Brain pericyte (primary cell): ENCODE results near the gene RBM25.

Source experiments
- DNase-seq: peaks from one replicate; pipeline ENCODE4 v3.0.0-alpha.2; 2012; ENCODE audit warnings: low read depth, low spot score

RBM25 gene

DNA sequence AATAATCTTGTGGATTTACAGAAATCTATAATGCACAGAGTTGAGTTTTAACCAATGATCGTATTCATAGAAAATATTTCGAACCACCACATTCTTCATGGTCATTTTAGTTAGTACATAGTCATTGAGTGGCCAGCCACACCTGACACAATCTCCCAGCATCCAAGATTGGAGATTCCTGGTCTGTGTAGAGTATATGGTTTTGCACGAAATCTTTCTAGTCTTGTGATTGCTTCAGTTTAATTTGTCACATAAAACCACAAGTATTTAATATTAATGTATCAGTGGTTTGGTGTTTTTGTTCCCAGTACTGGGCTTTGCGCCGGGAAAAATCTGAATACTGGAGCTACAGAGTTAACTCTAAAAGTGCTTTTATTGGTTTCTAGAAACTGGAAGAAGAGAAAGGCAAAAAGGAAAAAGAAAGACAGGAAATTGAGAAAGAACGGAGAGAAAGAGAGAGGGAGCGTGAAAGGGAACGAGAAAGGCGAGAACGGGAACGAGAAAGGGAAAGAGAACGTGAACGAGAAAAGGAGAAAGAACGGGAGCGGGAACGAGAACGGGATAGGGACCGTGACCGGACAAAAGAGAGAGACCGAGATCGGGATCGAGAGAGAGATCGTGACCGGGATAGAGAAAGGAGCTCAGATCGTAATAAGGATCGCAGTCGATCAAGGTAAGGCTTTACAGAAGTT is 44.6 kb downstream of the RBM25 start:
- no peak for DNase-seq

DNA sequence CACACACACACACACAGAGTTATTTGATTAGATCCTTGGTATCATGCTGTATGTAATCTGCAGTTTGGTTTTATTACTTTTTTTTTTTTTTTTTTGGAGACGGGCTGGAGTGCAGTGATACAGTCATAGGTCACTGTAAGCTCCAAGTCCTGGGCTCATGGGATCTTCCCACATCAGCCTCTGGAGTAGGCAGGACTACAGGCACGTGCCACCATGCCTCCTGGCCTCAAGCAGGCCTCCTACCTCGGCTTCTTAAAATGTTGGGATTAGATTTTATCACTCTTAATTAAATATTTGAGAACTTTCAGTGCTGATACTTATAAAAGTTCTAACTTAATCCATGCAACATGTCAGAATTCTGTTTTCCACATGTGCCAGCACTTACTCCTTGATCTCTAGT is 46.7 kb downstream of the RBM25 start:
- no peak for DNase-seq

DNA sequence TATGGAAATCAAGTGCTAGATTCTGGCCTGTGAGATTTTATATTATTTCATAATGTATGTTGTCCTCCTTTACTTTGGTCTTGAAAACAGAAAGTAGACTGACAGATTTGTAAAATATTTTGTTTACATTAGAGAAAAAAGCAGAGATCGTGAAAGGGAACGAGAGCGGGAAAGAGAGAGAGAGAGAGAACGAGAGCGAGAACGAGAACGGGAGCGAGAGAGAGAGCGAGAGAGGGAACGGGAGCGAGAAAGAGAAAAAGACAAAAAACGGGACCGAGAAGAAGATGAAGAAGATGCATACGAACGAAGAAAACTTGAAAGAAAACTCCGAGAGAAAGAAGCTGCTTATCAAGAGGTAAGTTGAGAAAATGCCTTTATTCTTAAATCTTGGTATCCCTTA is 47.4 kb downstream of the RBM25 start:
- no peak for DNase-seq

DNA sequence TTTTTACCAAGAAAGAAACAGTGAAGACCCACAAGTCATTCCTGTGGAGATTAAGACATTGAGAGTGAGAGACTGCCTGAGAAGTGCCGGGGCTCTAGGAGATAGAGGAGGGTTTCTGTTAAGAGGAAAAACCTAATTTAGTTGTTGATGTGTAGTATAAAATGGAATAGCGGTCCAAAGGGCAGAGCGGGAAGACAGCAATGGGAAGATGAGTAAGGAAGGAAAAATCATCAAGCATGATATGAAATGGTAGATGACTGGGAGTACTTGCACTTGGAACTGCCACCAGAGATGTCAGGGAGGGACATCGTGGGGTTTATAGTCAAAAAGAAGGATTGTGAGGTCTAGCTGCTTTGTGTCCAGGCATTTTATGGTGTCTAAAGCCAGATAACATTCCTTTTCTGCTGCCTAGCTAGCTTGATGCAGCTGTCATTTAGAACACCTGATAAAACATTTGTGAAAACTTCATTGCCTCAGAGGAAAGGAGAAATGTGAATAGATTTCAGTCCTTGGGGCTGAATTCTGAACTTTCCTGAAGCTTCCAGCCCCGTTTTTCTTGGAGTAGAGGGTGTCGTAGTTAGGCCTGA is 57.8 kb downstream of the RBM25 start:
- no peak for DNase-seq

DNA sequence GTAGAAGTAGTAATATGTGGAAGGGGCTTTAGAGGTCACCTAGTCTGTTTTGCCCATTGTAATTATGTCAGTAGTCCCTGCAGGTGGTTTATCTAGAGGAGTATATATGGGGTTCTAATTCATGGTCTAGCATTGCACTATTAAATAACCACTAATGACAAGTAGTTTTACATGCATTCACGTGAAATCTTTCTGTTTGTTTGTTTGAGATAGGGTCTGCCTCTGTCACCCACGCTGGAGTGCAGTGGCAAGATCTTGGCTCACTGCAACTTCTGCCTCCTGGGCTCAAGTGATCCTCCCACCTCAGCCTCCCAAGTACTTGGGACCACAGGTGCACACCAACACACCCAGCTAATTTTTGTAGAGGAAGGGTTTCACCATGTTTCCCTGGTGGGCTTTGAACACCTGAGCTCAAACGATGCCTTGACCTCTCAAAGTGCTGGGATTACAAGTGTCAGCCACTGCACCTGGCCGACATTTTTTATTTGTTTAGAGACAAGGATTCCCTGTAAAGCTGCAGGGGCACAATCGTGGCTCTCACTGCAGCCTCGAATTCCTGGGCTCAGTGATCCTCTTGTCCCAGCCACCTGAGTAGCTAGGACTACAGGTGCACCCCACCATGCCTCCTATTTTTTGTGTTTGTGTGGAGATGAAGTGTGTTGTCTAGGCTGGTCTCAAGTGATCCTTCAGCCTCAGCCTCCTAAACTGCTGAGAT is 66.0 kb downstream of the RBM25 start:
- DNase-seq = no peak

DNA sequence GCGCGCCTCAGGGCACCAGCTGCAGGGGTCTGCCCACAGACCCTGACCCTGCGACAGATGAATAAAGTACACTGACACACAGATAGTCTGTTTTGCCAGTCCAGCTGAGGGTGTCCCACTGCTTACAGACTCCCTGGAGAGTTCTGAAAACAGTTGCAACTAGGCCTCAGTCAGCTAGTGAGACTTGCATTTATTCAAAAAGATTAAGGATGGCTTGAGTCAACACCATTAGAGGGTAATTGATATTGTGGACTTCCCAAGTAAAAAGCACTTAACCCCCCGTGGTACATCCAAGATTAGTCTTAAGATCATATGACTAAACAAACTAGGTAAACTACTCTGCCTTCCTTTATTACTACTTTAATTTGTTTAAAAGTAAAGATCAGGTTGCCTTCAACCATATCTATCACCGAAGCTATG is 66.8 kb downstream of the RBM25 start:
- no peak for DNase-seq

DNA sequence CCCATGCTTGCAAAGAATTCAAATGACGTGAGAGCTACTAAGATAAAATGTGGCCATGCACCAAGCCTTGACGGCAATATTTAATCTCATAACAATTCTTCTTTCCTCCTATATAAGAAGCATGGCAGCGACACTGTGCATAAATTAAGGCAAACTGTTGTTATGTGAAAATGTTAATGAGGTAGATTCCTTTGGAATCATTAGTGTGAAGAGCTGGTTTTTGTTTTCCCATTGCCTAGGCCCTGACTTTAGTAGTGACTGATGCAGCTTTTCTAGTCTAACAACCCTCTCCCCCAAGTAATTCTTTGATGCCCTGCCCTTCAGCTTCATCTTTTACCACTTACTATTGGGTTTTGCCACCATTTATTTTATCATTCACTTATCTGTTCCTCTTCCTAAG is 67.4 kb downstream of the RBM25 start:
- DNase-seq = no peak

DNA sequence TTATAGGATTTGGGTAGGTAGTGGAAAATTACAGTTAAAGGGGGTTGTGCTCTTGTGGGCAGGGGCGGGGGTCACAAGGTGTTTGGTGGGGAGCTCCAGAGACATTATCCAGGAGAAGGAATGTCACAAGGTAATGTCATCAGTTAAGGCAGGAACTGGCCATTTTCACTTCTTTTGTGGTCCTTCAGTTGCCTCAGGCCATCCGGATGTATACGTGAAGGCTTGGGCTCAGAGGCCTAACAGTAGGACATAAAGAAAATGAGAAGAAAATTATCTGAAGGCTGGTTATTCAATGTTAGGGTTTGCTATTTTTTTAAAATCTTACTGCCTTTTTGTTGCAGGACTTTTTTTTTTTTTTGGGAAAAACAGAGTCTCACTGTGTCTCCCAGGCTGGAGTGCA is 75.5 kb downstream of the RBM25 start:
- DNase-seq = no peak

DNA sequence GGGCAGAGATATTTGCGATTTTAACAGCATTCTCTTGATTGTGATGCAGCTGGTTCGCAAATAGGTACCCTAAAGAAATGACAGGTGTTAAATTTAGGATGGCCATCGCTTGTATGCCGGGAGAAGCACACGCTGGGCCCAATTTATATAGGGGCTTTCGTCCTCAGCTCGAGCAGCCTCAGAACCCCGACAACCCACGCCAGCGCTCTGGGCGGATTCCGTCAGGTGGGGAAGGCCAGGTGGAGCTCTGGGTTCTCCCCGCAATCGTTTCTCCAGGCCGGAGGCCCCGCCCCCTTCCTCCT is 77.7 kb downstream of the RBM25 start:
- DNase-seq = no peak

DNA sequence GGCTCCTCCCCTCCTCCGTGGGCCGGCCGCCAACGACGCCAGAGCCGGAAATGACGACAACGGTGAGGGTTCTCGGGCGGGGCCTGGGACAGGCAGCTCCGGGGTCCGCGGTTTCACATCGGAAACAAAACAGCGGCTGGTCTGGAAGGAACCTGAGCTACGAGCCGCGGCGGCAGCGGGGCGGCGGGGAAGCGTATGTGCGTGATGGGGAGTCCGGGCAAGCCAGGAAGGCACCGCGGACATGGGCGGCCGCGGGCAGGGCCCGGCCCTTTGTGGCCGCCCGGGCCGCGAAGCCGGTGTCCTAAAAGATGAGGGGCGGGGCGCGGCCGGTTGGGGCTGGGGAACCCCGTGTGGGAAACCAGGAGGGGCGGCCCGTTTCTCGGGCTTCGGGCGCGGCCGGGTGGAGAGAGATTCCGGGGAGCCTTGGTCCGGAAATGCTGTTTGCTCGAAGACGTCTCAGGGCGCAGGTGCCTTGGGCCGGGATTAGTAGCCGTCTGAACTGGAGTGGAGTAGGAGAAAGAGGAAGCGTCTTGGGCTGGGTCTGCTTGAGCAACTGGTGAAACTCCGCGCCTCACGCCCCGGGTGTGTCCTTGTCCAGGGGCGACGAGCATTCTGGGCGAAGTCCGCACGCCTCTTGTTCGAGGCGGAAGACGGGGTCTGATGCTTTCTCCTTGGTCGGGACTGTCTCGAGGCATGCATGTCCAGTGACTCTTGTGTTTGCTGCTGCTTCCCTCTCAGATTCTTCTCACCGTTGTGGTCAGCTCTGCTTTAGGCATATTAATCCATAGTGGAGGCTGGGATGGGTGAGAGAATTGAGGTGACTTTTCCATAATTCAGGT is 78.3 kb downstream of the RBM25 start, which contains the start of gene PSEN1:
Gene PSEN1 (plus strand): TSS at position 121 of the 839 bp plus-strand sequence. CDS start 11,513 bp downstream, outside the sequence.
- DNase-seq = peak; percentile 79

DNA sequence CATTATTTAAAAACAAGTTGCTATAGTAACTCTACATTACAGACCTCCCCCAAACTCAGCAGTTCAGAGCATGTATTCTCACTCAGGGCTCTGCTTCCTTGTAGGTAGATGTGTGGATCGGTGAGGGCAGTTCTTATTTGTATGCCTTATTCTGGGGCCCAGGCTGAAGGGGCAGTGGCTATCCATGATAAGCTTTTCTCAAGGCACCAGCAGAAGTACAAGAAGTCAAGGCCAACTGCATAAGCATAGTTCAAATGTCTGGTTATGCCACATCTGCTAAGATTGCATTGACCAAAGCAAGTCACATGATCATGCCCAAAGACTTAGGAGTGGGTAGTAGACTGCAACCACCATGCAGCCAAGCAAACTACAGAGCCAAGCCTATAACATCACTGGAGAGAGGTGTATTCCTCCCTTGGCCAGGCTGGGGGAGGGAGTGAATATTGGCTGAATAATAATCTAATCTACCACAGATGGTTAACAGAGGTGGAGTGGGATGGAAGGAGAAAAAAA is 82.5 kb downstream of the RBM25 start:
- DNase-seq = no peak

DNA sequence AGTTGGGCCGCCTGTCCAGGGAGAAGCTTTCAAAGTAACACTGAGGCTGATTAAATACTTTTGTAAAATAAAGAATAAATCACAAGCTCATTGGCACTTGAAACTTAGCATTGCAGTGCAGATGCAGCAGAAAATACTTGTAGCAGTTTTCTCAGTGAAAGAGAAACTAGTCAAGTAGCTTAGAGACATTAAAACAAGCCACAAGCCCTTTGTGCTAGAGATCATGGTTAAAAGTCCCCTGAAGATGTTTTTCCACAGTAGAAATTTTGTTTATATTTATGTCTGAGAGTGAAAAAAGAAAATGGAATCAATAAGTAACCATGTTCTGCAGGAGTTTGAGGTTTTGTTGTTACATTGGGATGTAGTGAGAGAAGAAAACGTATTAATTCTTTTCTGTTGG is 83.9 kb downstream of the RBM25 start:
- DNase-seq = no peak

DNA sequence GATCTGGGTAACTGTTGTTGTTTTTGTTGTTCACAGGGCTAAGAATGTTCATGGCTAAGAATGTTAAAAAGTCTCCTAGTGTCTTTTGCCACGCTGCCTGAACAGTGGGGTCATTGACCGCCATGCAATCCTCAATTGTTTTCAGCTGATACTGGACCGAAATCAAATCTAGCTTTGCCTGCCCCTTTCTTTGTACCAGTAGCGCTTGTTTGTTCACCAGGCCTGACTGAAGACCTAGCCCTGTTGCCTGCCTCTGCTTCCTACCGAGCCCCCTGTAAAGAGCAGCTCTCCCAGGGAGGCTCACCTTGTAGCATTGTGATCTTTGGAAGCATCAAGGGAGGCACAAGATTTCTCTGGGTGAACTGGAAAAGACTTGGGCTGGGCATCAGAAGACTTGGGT is 84.7 kb downstream of the RBM25 start:
- no peak for DNase-seq

DNA sequence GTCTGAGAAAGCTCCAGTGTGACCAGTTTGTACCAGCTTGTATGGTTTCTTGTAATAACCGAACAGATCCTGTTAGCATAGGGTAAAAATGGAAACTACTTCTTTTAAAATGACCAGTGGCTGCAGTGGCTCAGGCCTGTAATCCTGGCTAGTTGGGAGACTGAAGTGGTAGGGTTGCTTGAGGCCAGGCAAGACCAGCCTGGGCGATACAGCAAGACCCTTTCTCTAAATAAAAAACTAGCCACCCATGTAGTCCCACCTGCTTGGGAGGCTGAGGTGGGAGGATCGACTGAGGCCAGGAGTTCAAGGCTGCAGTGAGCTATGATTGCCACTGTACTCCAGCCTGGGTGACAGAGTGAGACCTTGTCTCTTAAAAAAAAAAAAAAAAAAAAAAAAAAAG is 85.3 kb downstream of the RBM25 start:
- no peak for DNase-seq

DNA sequence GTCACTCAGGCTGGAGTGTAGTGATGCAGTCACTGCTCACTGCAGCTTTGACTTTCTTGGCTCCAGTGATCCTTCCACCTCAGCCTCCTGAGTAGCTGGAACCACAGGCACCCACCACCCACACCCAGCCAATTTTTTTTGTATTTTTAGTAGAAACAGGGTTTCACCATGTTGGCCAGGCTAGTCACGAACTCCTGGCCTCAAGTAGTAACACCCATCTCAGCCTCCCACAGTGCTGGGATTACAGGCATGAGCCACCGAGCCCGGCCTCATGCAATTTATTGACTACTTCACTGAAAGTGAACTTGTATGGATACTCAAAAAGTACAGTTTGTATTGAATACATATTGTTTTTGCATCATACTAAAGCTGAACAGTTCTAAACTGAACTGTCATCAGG is 87.0 kb downstream of the RBM25 start:
- no peak for DNase-seq

DNA sequence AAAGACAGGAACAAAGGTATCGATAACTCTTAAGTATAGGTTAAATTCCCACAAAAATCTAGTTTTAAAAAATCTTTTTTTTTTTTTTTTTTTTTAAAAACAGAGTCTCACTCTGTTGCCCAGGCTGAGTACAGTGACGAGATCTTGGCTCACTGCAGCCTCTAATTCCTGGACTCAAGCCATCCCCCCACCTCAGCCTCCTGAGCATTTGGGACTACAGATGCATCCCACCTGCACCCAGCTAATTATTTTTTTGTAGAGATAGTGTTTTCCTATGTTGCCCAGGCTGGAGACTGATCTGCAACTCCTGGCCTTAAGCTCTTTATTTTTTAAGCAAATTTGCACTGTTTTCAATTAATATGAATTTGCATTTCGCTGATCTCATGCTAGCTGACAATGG is 87.8 kb downstream of the RBM25 start:
- DNase-seq = no peak

DNA sequence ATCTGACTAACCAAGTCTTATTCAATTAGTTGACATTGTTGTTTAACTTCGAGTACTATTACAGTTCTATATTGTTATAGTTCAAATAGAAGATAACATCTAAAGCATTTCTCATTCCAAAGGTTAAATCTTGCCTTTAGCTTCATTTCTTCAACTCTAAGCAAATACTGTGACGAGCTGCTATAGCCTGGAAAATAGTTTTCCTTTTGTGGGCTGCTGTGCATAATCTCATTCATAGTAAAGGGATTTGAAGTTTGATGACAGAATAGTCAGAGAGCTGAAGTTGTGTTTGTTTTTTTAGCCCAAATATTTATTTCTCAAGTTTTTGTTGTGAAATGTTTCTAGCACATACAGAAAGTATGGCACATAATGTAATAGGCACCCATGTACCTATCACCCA is 91.4 kb downstream of the RBM25 start:
- no peak for DNase-seq

DNA sequence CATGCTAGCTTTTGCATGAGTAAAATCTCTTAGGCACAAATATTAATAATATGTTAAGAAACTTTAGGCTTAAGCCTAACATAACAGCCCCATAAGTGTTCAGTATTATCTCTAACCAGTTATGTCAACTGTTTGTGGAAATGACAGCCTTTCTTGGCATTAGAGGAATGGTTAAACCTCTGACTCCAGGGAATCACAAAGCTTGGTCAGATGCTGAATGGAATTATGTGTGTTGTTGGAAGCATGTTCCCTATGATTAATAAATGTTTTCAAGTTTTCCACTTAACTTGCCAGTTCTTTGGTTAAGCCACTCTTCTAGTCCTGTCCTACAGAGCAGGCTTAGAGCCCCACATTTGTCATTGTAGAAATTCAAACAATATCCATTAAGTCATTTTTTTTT is 94.9 kb downstream of the RBM25 start:
- no peak for DNase-seq

DNA sequence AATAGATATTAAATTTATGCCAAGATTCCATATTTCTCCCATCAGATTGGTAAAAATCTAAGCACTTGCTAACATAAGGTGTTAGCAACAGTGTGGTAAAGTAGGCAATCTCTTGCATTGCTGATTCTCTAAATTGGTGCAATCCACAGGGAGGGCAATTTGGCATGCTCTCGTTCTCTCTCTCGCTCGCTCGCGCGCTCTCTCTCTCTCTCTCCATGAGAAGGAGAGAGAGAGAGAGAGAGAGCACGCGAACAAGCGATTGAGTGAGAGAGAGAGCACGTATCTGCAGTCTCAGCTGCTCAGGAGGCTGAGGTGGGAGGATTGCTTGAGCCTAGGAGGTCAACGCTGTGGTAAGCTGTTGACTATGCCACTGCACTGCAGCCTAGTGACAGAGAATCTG is 103.9 kb downstream of the RBM25 start:
- DNase-seq = no peak

DNA sequence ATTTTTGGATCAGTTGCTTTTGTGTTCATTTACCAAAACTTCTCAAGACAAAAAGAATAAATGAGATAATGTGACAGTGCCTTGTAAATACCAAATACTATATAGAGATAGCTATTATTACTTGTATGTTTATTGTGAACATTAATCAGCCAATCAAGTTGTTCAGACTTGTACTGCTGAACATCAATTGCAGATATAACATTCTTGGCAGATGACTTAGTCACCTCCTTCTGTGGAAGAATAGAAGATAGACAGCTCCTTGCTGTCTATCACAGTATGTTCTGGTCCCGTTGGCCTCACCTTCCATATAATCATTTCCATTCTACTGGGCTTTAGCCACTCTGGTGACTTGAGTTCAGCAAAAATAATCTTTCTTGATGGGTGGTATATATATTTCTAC is 108.1 kb downstream of the RBM25 start:
- DNase-seq = no peak

DNA sequence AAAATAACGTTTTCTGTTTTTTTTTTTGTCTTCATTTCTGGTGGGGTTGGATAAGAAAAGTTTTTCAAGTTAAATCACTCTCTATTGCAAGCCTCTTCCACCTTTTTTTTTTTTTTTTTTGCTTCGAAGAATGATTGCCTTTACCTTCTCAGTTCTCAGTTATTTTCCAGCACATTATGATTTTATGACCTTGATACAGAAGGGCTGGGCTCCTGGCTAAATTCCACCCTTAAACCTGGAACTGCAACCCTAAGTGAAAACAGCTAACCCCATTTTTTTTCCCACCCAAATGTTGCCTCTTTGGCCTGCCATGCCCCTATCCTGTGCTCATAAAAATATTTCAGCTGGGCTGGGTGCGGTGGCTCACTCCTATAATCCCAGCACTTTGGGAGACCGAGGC is 109.4 kb downstream of the RBM25 start:
- no peak for DNase-seq

DNA sequence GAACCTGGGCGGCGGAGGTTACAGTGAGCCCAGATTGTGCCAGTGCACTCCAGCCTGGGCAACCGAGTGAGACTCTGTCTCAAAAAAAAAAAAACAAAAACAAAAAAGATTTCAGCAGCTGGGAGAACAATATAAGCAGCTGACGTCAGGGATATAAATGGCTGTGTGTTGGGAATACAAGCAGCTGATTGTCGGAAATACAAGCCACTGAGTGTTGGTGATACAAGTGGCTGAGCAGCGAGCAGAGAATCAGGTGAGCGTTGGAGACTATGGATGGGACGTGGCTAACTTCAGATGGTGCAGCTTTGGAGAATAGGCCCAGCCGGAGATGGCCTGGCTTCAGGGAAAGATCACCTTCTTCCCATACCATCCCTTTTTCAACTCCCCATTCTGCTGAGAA is 109.9 kb downstream of the RBM25 start:
- no peak for DNase-seq
